ENCODE measurements around the gene ARHGEF6.

ARHGEF6 gene

GRCh38 chrX:136636121-136636520 lies 144.6 kb downstream of the ARHGEF6 start:
- no peak for DNase-seq

DNA sequence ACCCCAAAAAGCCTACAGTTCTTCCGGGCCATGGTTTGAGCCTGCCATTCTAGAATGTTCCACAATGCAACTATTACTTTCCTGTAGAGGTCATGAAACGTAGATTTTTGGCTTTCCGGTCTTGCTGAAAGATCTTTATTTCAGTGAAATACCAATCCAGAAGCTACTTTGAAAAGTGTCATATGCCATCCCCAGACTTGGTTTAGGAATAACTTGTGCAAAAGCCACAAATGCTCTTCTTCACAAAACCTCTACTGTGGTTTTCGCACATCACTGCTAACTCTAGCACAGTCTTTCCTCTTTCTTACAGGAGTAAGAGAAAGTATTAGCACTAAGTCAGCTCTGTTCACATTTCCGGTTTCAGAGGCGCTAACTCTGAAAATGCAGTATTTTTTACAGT lies 145.5 kb downstream of the ARHGEF6 start:
- DNase-seq = no peak

DNA sequence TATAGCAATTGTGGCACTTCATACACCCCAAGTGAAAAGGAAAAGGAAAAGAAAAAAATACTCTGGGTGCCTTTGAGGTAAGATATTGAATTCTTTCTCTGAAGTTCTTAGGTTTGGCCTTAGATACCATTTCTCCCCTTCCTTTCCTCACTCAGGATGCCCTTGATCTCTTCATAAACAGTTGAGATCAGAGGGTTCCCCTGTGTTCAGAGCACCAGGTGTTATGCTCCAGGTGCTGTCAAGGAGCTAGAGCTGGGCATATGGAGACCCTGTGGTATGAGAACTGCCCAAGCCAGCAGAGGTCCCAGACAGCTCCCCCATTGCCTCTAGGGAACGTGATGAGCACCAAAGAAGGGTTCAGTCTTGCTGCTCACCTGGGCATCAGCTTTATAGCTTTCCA lies 149.9 kb downstream of the ARHGEF6 start:
- DNase-seq = no peak

DNA sequence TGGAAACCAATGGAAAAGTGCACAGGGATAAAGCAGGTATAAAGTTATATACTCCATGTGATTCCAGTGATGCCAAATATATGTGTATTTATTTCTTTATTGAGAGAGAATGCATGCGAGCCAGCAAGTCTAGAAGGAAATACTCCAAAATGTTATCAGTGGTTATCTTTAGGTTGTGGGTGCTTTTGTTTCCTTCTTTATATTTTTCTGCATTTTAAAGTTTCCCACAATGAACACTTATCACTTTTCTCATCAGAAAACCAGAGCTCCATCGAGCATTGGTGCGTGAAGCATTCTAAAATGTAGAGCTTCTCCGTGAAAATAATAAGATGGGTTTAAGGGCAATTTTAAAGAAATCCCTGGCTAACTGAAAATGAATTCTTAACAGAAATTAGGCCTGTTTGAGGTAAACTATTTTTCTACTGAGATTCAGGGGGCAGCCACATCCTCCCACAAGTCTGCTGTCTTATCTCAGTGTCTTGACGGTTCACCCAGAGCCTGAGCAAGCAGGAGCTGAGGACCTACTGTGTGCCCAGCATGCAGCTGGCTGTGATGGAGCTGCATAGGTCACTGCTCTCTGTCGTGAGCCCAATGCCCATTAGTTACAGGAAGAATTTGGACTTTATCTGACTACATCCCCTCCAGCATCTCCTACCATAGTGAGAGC lies 151.5 kb downstream of the ARHGEF6 start:
- no peak for DNase-seq

GRCh38 chrX:136627409-136627808 lies 153.3 kb downstream of the ARHGEF6 start:
- no peak for DNase-seq

DNA sequence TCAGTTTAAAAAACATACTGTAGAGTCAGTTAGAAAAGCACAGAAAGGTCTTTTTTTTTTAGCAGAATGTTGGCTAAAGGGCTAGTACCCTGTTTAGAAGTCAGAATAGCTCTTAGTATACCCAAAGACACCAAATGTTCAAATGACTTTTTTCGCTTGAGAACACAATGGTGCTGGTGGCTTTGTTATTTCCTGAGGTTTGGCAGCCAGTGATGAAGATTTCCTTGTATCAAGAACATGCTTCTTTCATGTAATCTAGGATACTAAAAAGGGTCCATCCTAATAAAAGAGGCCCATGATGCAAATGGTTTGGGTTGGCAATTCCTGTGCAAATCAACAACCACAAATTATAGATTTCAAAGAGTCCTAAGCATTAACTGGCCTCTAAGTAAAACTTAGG lies 153.8 kb downstream of the ARHGEF6 start:
- DNase-seq = no peak

DNA sequence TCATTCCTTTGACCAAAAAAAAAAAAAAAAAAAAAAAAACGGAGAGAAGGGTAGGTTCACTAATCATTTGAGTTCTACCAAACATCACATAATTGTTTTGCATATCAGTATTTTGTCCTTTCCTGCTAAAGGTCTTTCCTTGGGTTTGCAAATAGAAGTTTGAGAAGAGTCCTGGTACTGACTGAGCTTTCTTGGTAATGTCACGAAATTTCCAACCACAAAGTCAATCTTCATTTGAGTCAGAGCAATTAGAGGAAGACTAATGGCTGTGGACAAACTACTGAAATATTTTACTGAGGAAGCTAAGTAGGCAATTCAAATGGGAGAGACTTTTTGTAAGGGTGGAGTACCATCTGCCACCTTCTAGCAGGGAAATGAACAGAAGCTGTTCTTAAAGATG lies 154.5 kb downstream of the ARHGEF6 start:
- DNase-seq = no peak

- DNase-seq = no peak
Observed at GRCh38 chrX:136625246-136625645, 155.5 kb downstream of the ARHGEF6 start.

DNA sequence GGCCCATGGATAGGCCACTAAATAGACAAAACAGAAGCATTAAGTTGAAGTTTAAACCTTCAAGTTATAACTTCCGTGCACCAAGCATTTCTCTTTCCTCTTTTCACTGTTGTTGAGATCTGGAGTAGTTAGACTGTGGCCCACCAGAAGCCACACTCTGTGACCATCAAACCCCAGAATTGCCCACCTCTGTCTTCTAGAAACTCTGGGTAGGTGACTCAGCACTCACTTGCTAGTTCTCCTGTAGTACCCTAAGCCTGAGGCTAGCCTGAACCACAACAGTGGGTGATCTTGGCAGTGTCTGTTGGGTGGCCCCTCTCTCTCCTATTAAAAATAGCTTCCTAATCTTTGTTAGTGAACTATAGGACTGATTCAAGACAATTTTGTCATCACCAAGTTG lies 157.3 kb downstream of the ARHGEF6 start:
- DNase-seq = no peak

- DNase-seq = no peak
Observed at GRCh38 chrX:136622568-136622967, 158.2 kb downstream of the ARHGEF6 start.

DNA sequence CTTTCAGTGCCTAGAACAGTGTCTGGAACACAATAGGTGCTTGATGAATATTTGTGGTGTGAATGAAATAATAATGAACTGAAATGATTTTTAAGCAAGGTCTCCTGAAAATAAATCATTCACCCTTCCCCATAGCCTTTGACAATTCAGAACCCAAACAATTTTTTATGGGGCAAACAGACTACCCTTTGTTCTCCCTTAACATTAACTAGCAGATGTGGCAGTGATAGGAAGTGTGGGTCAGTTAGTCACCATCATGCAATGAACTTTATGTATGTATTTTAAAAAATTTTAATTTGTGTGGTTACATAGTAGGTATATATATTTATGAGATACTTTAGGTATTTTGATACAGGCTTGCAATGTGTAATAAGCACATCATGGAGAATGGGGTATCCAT lies 160.0 kb downstream of the ARHGEF6 start:
- no peak for DNase-seq

- DNase-seq = no peak
Observed at GRCh38 chrX:136619899-136620505, 160.7 kb downstream of the ARHGEF6 start.

DNA sequence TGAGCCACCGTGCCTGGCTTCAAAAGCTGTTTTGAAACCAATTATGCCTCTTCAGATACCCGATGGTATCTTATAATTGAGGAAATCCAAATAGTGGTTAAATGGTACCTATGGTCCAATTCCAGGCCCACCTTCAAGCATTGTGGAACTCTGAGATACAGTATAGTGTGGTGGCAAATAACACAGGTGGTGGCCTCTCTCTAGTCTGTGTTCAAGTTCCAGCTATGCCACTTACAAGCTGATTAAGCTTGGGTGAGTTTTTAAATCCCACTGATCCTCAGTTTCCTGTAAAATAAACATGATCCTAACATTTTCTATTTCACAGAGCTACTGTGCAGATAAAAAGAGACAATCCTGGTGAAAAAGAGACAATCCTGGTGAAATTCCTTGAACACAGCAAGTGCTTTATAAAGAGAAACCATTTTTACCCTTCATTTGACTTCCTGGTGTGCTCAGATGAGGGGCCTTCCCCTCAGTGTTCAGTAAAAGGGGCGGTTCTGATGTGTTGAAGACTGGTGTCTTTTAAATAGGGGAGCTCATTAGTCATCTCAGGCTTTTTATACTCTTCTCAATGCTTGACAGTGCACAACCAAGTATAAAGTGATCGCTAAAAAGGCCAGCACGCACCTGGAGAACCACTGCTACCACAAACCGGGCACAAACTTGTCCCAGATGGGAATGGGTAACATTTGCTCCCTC lies 163.6 kb downstream of the ARHGEF6 start:
- no peak for DNase-seq

All from fibroblast of skin of right quadriceps (primary cell).